Lung (tissue), 12 donors: ENCODE measurements around the gene SNCG. TPM values are rescaled to one million over a fixed set of nuclear protein-coding genes. Genes with fewer than 3 reads are reported as not detected.
"Not testable (repeated sequence)": the region's sequence is repeated elsewhere in the genome, so short reads cannot be mapped to it uniquely, and the experiment has no call there.

Experiments used
- ATAC-seq: fragments of 200-7000 bp; cut with Tn5 transposase; one replicate; pipeline ENCODE4 v1.9.1; 2020; ENCODE audit warnings: moderate number of reproducible peaks; ENCODE audit not compliant: insufficient read depth, low FRiP score
- DNase-seq, 3 donors: peaks; one replicate each; pipeline ENCODE4 v3.0.0-alpha.2; 2013 to 2017
- H3K27ac ChIP-seq, 2 donors: one replicate each; pipeline ENCODE4 v1.5.1; 2013; ENCODE audit warnings: mild to moderate bottlenecking in 2 of 2, moderate library complexity in 2 of 2, control low read depth in 1 of 2, inconsistent platforms in 1 of 2, low read depth in 1 of 2, low read length in 1 of 2
- H3K27me3 ChIP-seq, 3 donors: one replicate each; pipeline ENCODE4 v1.5.1; 2013; ENCODE audit warnings: low read length in 2 of 3; ENCODE audit not compliant: control insufficient read depth in 3 of 3, insufficient read depth in 3 of 3
- H3K36me3 ChIP-seq, 4 donors: one replicate each; pipeline ENCODE4 v1.5.1; 2013; ENCODE audit warnings: low read length in 4 of 4, mild to moderate bottlenecking in 1 of 4, moderate library complexity in 1 of 4; ENCODE audit not compliant: control insufficient read depth in 4 of 4, insufficient read depth in 4 of 4
- H3K4me1 ChIP-seq, 5 donors: one replicate each; pipeline ENCODE4 v1.5.1; 2013; ENCODE audit warnings: low read length in 5 of 5, mild to moderate bottlenecking in 2 of 5, moderate library complexity in 1 of 5; ENCODE audit not compliant: control insufficient read depth in 5 of 5, insufficient read depth in 5 of 5
- H3K4me3 ChIP-seq: one replicate; pipeline ENCODE4 v1.5.1; 2013; ENCODE audit warnings: mild to moderate bottlenecking, control low read depth, moderate library complexity
- H3K9ac ChIP-seq, 2 donors: one replicate each; pipeline ENCODE4 v1.5.1; 2013; ENCODE audit warnings: low read length in 2 of 2, control low read depth in 1 of 2; ENCODE audit not compliant: insufficient read depth in 1 of 2
- H3K9me3 ChIP-seq, 4 donors: one replicate each; pipeline ENCODE4 v1.5.1; 2013; ENCODE audit warnings: low read length in 3 of 4, mild to moderate bottlenecking in 1 of 4, moderate library complexity in 1 of 4; ENCODE audit not compliant: control insufficient read depth in 4 of 4, insufficient read depth in 3 of 4
- CTCF ChIP-seq: IDR thresholded peaks from 2 replicates; pipeline ENCODE4 v1.5.1; 2012; ENCODE audit warnings: mild to moderate bottlenecking; ENCODE audit errors: control extremely low read depth, extremely low read depth
- WGBS, 2 donors: extraction: QIAGEN DNeasy Blood & Tissue Kit; methylation state at CpG; one replicate each; pipeline ENCODE4 v1.1.7; 2013; 5-methylcytosine and 5-hydroxymethylcytosine counted together
- polyA plus RNA-seq, 2 donors: library from polyadenylated mRNA; stranded (reverse); fragments of 200-250 nt; gene quantifications; one replicate each; pipeline ENCODE4 v1.2.1, GENCODE V29; 2013
- total RNA-seq, 2 donors: library from RNA; depleted of rRNA in 1 of 2; stranded (reverse); fragments of >200 nt in 1 of 2; gene quantifications; one replicate each; pipeline ENCODE4 v1.2.1, GENCODE V29; 2014 to 2021
- donor health status: control.
- donor health status: control.
- donor health status: Bipolar disorder and iron deficiency.
- donor health status: healthy.
- donor health status: DM: yes; HTN: yes; CAD: no.

SNCG gene
- total and polyA plus RNA-seq, 4 donors = 2.3 to 32.8 (median 14.3) TPM

GRCh38 chr10:86945361-86946212, 12.8 kb upstream of the SNCG start:
- 74 to 83% methylated on average over 18 of the region's 18 CpGs for WGBS, 2 donors
- ATAC-seq = no peak

GRCh38 chr10:86946213-86947155, 11.9 kb upstream of the SNCG start:
- Histone ChIP-seq H3K4me3 (no peak overlapping the region), H3K36me3 (peaks cover 0 to 18% (median 0%) of the 10 kb centered on the region in 4 donors), H3K9me3 (no peaks in the 10 kb centered on the region), H3K9ac (no peak overlapping the region), H3K27me3 (peaks cover 0 to 2% (median 0%) of the 10 kb centered on the region in 3 donors), H3K4me1 (peaks cover 0 to 9% (median 0%) of the 10 kb centered on the region in 5 donors), H3K27ac (no peak overlapping the region)
- TF ChIP-seq CTCF = no peak
- ATAC-seq (no peak), DNase-seq (peak in 1 of 3 donors; percentile 55)
- WGBS, 2 donors = 81 to 91% methylated on average over 13 of the region's 13 CpGs

More at GRCh38 chr10:86945361-86946212, 12.8 kb upstream of the SNCG start:
- peaks cover 0 to 18% (median 0%) of the 10 kb centered on the region in 4 donors for H3K36me3 ChIP-seq
- no peak overlapping the region for H3K4me3 ChIP-seq
- H3K27ac ChIP-seq = no peak overlapping the region
- peaks cover 0 to 9% (median 0%) of the 10 kb centered on the region in 5 donors for H3K4me1 ChIP-seq
- no peak overlapping the region for H3K9ac ChIP-seq
- no peak for DNase-seq
- peaks cover 0 to 2% (median 0%) of the 10 kb centered on the region in 3 donors for H3K27me3 ChIP-seq
- TF ChIP-seq CTCF = no peak
- H3K9me3 ChIP-seq = no peaks in the 10 kb centered on the region

GRCh38 chr10:86947806-86948205, 10.6 kb upstream of the SNCG start:
- not testable (repeated sequence) for H3K9me3 ChIP-seq, H3K4me3 ChIP-seq, H3K9ac ChIP-seq, DNase-seq, H3K27me3 ChIP-seq, H3K27ac ChIP-seq, ATAC-seq, H3K4me1 ChIP-seq
- peaks cover 0 to 13% (median 0%) of the 10 kb centered on the region in 4 donors for H3K36me3 ChIP-seq
- 95 to 97% methylated on average over 4 of the region's 4 CpGs for WGBS, 2 donors
